GM23338 (cell line): ENCODE data around the gene NUDT12. TPM values are rescaled to one million over a fixed set of nuclear protein-coding genes. Genes with fewer than 3 reads are reported as not detected.

Source experiments
- ATAC-seq: fragments of 200-7000 bp; cut with Tn5 transposase; 3 replicates; pipeline ENCODE4 v1.9.1; 2020
- DNase-seq: peaks from one replicate; pipeline ENCODE4 v3.0.0-alpha.2; 2015; ENCODE audit warnings: low spot score
- H2AFZ ChIP-seq: fragments of 200-600 bp; sonication (generic); 2 replicates; pipeline ENCODE4 v1.8.0; 2016; ENCODE audit warnings: antibody characterized with exemption, mild to moderate bottlenecking, moderate library complexity
- H3F3A ChIP-seq: fragments of 200-600 bp; sonication (generic); replicated peaks from 2 replicates; pipeline ENCODE4 v1.8.0; 2017; ENCODE audit warnings: antibody characterized with exemption, mixed run types, low read depth
- H3K27ac ChIP-seq: fragments of 200-600 bp; sonication (generic); 2 replicates; pipeline ENCODE4 v1.6.1; 2016; ENCODE audit warnings: low read depth
- H3K27me3 ChIP-seq: fragments of 200-600 bp; sonication (generic); 2 replicates; pipeline ENCODE4 v1.8.0; 2016; ENCODE audit warnings: mild to moderate bottlenecking, mixed run types, moderate library complexity; ENCODE audit not compliant: insufficient read depth
- H3K36me3 ChIP-seq: fragments of 200-600 bp; sonication (generic); 2 replicates; pipeline ENCODE4 v1.8.0; 2016; ENCODE audit warnings: mild to moderate bottlenecking; ENCODE audit not compliant: insufficient read depth
- H3K4me1 ChIP-seq: fragments of 200-600 bp; sonication (generic); 2 replicates; pipeline ENCODE4 v1.8.0; 2016; ENCODE audit warnings: mild to moderate bottlenecking, moderate library complexity; ENCODE audit not compliant: insufficient read depth
- H3K4me2 ChIP-seq: fragments of 200-600 bp; sonication (generic); 2 replicates; pipeline ENCODE4 v1.7.1; 2017; ENCODE audit warnings: mixed run types
- H3K4me3 ChIP-seq: fragments of 200-600 bp; sonication (generic); 2 replicates; pipeline ENCODE4 v1.6.1; 2016; ENCODE audit warnings: mixed run types
- H3K79me2 ChIP-seq: fragments of 200-600 bp; sonication (generic); replicated peaks from 2 replicates; pipeline ENCODE4 v1.8.0; 2017; ENCODE audit warnings: mild to moderate bottlenecking; ENCODE audit not compliant: insufficient read depth
- H3K9me2 ChIP-seq: fragments of 200-600 bp; sonication (generic); 2 replicates; pipeline ENCODE4 v1.8.0; 2017; ENCODE audit not compliant: insufficient read depth
- H4K20me1 ChIP-seq: fragments of 200-600 bp; sonication (generic); replicated peaks from 2 replicates; pipeline ENCODE4 v1.8.0; 2017; ENCODE audit warnings: mild to moderate bottlenecking; ENCODE audit not compliant: insufficient read depth
- H3K27ac Mint-ChIP-seq: 2 replicates; pipeline ENCODE4 v1.8.0; 2020; ENCODE audit warnings: inconsistent platforms, mild to moderate bottlenecking, moderate library complexity, mixed read lengths
- H3K27me3 Mint-ChIP-seq: 3 replicates; pipeline ENCODE4 v1.8.0; 2022; ENCODE audit warnings: low read depth, mild to moderate bottlenecking, moderate library complexity, mixed read lengths, inconsistent platforms; ENCODE audit not compliant: insufficient read depth, poor library complexity
- H3K36me3 Mint-ChIP-seq: 3 replicates; pipeline ENCODE4 v1.8.0; 2021; ENCODE audit warnings: low read depth, mild to moderate bottlenecking, inconsistent platforms, moderate library complexity, mixed read lengths
- H3K4me1 Mint-ChIP-seq: 3 replicates; pipeline ENCODE4 v1.8.0; 2020; ENCODE audit warnings: mild to moderate bottlenecking, inconsistent platforms, mixed read lengths
- H3K4me3 Mint-ChIP-seq: 3 replicates; pipeline ENCODE4 v1.8.0; 2021; ENCODE audit warnings: moderate library complexity, mild to moderate bottlenecking, inconsistent platforms, mixed read lengths
- H3K9me3 Mint-ChIP-seq: 3 replicates; pipeline ENCODE4 v1.8.0; 2020; ENCODE audit warnings: moderate library complexity, mild to moderate bottlenecking, inconsistent platforms, mixed read lengths
- CTCF ChIP-seq, 2 experiments: fragments of 200-600 bp in 1 of 2; sonication (generic) in 1 of 2; conservative IDR thresholded peaks; 2 replicates each; pipeline versions ENCODE4 v1.5.1 to v1.6.1; 2016 to 2017; ENCODE audit warnings: antibody characterized with exemption in 2 of 2, low read depth in 2 of 2, mild to moderate bottlenecking in 2 of 2, moderate library complexity in 1 of 2
- EZH2phosphoT487 ChIP-seq: fragments of 200-600 bp; sonication (generic); IDR thresholded peaks from one replicate; pipeline ENCODE4 v1.8.1; 2018; ENCODE audit warnings: antibody characterized with exemption; ENCODE audit not compliant: unreplicated experiment
- JUNB ChIP-seq: IDR thresholded peaks from one replicate; pipeline ENCODE4 v1.6.1; 2016; ENCODE audit warnings: antibody characterized with exemption; ENCODE audit not compliant: unreplicated experiment
- STAT1 ChIP-seq: IDR thresholded peaks from one replicate; pipeline ENCODE4 v1.6.1; 2016; ENCODE audit warnings: antibody characterized with exemption; ENCODE audit not compliant: unreplicated experiment
- ZNF462 ChIP-seq: fragments of 250-450 bp; sonication (Bioruptor Pico); IDR thresholded peaks from 2 replicates; pipeline ENCODE4 v1.5.0; 2020; ENCODE audit warnings: mild to moderate bottlenecking, moderate library complexity
- polyA plus RNA-seq: library from polyadenylated mRNA; unstranded; fragments of >200 nt; fragmentation: Nextera tagmentation; extraction: Ambion mirVana; gene quantifications from 2 replicates; pipeline ENCODE4 v1.2.1, GENCODE V29; 2016
- total RNA-seq: library from RNA; depleted of rRNA; stranded (reverse); fragments of >200 nt; shearing (Covaris generic); gene quantifications from 2 replicates; pipeline ENCODE4 v1.2.3, GENCODE V29; 2014

NUDT12 gene
- total and polyA plus RNA-seq, 2 experiments from 2014 or later = 11.5 to 12.8 TPM

GRCh38 chr5:103503066-103503465, 59.5 kb downstream of the NUDT12 start (continued):
- no peak for TF ChIP-seq ZNF462 (CRISPR knock-in tag)

DNA sequence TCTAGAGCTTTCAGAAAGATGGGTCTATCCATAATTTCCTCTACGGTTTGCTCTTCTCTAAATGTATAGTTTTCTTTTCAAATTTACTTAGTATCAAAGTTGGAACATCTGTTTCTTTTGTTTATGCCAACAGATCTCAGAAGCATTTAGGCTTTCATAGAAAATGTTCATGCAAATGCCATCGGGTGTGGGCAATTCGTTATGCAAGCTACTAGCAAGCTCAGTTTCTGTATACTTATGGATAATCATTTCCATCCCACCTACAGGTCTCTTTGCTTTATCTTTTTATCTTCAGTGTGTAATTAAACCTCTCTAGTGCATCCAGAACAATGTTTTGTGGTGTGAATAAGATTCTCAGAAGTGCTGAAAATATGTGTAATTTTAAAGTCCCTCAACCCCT, 59.9 kb downstream of the NUDT12 start:
- Histone ChIP-seq H3F3A (no peaks in the 10 kb centered on the region; the same call in 1 of the 2 replicates), H3K4me3 (no peak overlapping the region), H3K79me2 (no peaks in the 10 kb centered on the region), H3K4me2 (0 out of 2 replicates have a peak overlapping the region, but pooled peaks have one; percentile 0), H3K36me3 (no peaks in the 10 kb centered on the region), H3K4me1 (peaks cover 48% of the 10 kb centered on the region), H3K27ac (no peak overlapping the region), H3K9me2 (no peaks in the 10 kb centered on the region), H3K27me3 (no peaks in the 10 kb centered on the region), H4K20me1 (no peaks in the 10 kb centered on the region), H2AFZ (no peak overlapping the region)
- H3K4me1 Mint-ChIP-seq = peaks cover 44% of the 10 kb centered on the region
- DNase-seq (no peak), ATAC-seq (no peak)
- H3K27ac Mint-ChIP-seq = peak overlapping the region; percentile 57; the same call in 1 of the 2 replicates
- H3K9me3 Mint-ChIP-seq = peaks cover 6% of the 10 kb centered on the region; the same call in 2 of the 3 replicates
- no peak overlapping the region for H3K4me3 Mint-ChIP-seq
- H3K27me3 Mint-ChIP-seq = no peaks in the 10 kb centered on the region
- H3K36me3 Mint-ChIP-seq = no peaks in the 10 kb centered on the region; the same call in 2 of the 3 replicates
- TF ChIP-seq EZH2phosphoT487 = no peak
- no peak for TF ChIP-seq STAT1
- no peak for TF ChIP-seq CTCF (conservative IDR thresholded peaks at IDR 0.05; ENCODE audit: low read depth in 2 of 2)
- no peak for TF ChIP-seq JUNB
